Dermis microvascular lymphatic vessel endothelial cell (primary cell): ENCODE data around the gene RAC3. TPM values are rescaled to one million over a fixed set of nuclear protein-coding genes. Genes with fewer than 3 reads are reported as not detected.
A peak's percentile ranks its signal among the peaks of the same experiment; 100 is the strongest.

ENCODE experiments used
- DNase-seq, 2 donors: peaks; one replicate each; pipeline versions ENCODE4 v3.0.0 to v3.0.0-alpha.2; 2010; ENCODE audit warnings: low read depth in 2 of 2
- total RNA-seq: library from RNA; depleted of rRNA; stranded (reverse); fragments of >200 nt; gene quantifications from 2 replicates; pipeline ENCODE4 v1.2.1, GENCODE V29; 2014

The RAC3 gene
- total RNA-seq, 1 donor from 2014 or later: 14.5 TPM

DNA sequence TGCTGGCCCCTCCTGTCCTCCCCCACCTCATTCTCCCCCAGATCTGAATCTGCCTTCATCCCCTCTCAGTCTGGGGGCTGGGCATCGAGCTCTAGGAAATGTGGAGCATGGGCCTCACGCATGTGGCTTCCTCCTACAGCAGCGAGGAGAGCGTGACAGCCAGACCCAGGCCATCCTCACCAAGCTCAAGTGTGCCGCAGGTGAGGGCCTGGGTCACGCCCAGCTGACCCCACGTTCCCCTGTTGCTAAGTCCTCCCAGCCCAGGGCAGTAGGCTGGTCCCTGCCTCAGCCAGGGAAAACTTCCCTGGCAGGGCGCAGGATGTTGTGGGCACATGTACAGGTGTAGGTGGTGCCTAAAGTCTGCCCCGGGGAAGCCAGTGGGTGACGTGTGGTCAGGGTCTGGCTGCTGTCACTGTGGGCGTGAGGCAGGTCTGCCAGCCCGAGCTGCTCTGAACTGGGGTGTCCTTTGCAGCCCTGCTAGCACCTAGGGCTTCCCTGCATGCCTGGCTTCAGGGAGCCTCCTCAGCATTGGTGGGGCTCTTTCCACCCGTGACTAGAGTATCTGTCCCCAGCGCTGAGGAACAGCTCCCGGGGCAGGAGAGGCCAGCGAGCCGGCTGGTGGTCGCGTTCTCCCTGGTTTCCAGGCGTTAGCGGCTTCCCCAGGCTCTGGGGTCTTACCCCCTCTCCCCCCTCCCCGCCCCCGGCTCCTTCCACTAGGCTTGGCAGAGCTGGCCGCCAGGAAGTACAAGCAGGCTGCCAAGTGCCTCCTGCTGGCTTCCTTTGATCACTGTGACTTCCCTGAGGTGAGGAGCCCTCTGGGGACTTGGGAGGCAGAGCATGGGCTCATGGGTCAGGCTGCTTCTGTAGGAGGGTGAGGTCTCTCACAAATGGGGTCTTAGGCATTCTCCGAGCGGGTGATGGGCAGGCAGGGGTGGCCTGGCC, 23.8 kb downstream of the RAC3 start:
- DNase-seq: no peak

DNA sequence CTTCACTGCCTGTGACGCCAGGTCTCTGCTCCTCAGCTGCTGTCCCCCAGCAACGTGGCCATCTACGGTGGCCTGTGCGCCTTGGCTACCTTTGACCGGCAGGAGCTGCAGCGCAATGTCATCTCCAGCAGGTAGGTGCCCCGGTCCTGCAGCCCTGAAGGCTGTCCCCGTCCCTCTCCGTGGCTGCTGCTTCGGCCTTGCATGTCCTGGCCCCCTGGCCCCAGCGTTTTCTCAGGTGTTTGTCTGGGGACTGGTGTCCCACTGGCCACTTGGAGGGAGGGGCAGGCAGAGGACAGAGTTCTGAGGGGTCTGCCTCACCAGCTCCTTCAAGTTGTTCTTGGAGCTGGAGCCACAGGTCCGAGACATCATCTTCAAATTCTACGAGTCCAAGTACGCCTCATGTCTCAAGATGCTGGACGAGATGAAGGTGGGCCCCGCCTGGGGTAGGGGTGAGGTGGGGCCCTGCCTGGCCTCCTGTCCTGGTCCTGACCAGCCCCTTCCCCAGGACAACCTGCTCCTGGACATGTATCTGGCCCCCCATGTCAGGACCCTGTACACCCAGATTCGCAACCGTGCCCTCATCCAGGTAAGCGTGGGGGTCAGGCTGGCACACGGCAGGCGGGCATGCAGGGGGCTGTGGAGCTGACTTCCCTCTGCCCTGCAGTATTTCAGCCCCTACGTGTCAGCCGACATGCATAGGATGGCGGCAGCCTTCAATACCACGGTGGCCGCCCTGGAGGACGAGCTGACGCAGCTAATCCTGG, 24.7 kb downstream of the RAC3 start:
- no peak for DNase-seq

DNA sequence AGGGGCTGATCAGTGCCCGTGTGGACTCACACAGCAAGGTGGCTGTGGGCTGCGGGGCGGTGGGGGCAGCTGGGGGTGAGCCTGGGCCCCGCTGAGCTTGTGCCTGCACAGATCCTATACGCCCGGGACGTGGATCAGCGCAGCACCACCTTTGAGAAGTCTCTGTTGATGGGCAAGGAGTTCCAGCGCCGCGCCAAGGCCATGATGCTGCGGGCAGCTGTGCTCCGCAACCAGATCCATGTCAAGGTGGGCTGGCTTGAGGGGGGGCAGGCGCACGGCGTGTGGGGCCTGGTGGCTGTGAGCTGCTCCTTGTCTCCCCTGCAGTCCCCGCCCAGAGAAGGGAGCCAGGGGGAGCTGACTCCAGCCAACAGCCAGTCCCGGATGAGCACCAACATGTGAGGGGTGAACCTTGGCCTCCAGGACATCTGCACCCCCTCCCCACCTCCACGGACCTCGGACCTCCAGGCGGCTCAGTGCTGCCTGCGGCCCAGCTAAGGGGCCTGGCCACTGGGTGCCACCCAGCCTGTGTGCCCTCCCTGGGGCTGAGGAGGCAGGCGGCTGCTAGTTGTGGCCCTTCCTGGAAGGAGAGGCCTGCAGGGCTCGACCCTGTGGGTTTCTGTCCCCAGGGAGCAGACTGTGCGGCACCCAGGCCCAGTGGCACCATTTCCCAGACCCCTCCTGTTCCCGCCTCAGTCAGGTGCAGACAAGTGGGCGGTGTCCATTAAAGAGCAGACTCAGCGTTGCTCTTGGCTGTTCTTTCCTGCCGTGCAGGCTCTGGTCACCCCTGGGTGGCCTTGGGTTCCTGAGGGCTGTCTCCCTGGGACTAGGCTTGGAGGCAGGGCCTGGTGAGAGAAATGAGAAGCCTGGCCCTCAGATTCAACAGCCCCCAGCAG, 25.5 kb downstream of the RAC3 start:
- no peak for DNase-seq

DNA sequence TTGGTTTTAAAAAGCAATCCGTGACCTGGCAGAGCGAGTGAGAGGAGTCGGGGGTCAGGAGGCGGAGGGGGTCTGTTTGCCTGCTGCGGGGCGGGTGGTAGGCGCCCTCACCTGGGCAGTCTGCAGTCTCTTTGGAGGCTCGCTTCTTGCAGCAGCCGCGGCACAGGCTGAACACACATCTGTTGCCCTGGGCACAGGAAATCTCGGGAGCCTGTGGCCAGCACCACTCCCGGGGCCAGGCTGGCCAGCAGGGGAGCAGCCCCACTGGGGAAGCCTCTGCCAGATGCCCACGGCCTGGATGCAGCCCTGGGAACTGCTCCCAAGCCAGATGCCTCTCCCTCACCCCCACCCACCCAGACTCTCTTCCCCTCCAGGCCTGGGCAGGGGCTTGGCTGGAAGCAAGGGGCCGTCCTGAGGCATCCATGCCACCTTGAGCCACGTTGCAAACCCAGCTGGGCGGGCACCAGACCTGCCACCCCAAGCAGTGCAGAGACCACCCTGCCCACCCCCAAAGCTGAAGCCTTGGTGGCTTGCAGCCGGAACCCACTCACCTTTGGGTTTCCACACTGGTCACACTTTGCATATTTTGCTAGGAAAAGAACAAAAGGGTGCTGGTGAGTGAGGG, 26.9 kb downstream of the RAC3 start:
- DNase-seq: no peak

DNA sequence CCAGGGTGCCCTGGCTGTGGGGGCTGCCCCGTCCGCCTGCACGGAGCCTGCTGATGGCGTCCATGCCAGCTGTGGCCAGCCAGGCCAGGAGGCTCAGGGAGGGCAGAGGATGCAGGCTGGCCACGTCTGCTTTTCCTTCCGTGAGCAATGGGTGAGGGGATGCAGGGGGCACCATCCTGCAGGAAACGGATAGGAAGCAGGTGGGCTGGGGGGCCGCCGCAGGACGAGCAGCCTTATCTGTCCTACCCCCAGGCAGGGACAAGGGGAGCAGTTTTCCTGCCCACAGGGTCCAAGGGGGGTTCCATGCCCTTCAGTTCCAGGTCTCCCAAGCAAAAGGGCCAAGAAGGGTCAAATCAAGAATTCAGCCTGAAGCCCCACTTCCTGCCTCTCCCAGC, 27.4 kb downstream of the RAC3 start:
- DNase-seq: no peak

DNA sequence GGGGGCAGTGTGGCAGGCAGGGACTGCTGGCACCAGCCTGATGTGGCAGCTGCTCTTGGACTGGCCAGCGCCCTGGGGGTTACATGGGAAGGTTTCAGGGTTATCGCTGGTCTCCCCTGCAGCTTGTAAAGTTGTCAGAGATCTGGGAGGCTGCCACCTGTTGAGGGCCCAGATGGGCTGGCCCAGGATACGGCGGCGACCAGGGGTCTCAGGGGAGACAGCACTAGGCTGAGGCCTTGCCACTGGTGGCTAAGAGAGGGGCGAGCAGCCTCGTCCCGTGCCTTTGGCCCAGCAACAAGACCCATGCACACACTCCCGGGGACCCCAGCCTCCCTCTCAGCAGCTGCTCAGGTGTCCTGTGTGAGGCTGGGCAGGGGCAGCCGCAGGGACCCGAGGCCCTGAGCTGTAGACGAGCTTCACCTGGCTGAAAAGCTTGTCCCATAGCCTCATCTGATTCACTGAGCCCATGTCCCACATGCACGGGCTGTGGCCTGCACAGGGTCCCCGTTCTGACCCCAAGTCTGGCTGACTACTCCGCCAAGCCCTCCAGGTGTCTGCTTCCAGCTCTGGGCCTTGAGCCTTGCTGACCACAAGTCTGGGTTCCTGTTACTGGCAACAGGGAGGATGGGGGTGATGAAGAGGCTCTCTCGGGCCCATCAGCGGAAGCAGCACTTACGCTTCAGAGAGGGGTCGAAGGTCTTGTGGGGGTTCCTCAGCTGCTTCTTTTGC, 28.0 kb downstream of the RAC3 start:
- DNase-seq: no peak

DNA sequence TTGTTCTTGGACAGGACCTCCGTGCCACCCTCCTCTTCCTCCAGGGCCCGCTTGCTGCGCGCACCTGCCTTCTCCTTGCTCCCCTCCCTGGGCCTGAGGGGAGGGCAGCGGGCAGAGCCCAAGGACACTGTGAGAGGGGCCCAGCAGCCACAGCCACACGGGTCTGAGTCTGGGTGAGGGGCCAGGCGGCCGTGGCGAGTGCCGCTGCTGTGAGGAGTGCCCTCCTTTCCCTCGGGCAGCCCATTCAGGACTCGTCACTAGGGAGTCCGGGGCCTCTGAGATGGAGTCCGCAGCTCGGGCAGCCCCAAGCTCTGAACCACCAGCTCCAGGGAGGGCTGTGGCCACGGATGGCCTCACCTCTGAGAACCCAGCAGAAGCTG, 28.5 kb downstream of the RAC3 start:
- DNase-seq: no peak

DNA sequence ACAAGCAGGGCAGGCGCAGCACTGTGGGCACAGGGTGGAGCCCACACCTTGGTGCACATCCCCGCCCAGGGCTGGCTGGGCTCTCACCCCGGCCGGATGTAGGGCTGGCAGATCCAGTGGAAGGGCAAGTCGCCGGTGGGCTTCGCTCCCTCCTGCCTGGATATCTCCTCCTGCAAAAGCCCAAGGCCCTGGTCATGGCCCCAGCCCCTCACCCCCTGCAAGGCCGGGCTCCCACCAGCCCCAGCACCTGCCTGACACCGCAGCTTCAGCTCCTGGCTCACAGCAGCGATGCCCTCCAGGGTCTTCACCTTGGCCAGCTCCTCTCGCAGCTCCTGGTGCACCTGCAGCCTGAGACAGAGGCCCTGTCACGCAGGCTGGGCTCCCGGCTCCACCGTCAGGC, 29.1 kb downstream of the RAC3 start:
- DNase-seq: no peak

DNA sequence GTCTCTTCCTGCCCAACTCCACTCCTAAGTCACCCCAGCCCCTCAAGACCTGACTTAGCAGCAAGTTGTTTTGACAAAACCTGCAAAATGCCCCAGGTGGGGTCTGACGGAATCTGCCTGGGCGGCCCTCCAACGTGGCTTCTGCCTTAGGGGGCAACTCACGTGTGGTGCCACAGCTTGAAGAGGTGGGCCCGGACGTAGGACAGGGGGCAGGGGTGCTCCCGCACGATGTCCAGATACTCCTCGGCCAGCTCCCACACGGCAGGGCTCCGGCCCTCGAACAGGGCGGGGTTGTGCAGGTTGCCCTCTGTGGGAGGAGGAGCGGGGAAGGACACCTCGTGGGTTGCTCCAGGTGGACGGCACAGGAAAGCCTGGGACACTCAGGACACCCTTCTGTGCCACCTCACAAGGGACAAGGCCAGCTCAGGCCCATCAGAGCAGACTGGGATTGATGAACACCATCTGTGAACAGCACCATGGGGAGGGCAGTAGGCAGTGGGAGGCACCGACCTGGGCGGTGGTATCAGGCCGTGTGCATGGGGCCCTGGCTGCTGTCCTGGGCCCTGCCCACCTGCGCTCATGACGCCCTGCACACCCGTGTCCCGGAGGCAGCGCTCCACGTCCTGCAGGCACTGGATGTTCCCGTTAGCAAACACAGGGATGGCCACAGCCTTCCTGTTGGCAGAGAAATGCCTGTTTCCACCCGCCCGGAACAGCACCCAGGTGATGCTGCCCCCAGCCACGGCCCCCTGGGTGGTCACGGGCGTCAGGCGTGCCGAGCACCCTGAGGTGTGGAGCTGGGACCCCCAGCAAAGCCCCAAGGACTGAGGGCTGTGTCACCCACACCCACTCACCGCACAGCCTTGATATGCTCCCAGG, 29.8 kb downstream of the RAC3 start:
- no peak for DNase-seq

DNA sequence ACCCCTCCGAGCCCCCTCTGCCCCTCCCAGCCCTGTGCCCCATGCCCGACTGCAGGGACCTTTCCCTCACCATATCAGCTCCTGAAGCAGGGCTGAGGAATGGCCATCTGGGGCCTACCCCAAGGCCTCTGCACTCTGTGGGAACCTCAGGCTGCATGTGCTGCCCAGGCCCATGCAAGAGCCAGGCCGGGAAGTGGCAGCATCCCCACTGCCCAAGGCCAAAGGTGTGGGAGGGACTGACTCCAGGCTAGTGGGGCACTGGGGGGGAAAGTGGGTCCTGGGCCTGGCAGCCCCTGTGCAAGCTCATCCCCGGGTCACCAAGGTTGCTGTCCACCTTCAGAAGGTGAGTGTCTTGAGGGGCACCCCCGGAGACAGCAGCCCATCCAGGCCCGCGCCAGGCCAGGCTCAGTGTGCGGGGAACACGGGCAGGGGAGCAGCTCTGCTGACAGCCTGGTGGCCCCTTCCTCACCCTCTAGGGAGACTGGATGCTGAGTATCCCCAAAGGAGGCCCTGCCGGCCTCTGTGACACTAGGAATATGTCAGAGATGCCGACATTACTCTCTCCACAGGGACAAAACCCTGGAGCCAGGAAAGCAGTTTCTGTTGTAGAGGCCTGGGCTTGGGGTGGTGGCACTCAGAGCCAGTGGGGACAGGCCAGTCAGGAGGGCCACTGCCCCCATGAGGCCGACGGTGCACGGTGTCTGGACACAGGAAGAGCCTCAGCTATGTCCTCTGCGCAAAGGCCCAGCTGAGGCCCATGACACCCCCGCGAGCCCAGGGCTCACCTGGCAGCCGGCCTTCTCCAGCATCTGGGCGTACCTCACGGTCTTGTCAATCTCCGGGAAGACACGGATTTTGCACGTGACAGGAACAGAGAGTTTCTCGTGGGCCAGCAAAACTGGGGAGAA, 30.9 kb downstream of the RAC3 start:
- DNase-seq: no peak

DNA sequence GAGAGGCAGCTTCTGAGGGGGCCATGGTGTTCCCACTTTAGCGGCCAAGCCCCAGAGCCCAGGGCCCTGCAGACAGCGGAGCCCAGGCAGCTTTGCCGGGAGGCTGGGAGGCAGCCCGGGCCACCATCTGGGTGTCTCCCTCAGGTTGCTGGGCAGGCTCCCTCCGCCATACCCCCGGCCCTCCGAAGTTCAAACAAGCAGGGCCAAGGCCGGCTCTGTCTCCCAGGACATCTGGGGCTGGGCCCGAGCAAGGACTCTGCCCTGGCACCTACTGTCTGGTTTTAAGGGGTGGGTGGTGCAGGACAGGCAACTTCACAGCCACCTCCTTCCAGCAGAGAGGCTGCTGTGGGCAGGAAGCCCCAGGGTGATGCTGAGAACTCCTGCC, 31.5 kb downstream of the RAC3 start:
- DNase-seq: no peak

DNA sequence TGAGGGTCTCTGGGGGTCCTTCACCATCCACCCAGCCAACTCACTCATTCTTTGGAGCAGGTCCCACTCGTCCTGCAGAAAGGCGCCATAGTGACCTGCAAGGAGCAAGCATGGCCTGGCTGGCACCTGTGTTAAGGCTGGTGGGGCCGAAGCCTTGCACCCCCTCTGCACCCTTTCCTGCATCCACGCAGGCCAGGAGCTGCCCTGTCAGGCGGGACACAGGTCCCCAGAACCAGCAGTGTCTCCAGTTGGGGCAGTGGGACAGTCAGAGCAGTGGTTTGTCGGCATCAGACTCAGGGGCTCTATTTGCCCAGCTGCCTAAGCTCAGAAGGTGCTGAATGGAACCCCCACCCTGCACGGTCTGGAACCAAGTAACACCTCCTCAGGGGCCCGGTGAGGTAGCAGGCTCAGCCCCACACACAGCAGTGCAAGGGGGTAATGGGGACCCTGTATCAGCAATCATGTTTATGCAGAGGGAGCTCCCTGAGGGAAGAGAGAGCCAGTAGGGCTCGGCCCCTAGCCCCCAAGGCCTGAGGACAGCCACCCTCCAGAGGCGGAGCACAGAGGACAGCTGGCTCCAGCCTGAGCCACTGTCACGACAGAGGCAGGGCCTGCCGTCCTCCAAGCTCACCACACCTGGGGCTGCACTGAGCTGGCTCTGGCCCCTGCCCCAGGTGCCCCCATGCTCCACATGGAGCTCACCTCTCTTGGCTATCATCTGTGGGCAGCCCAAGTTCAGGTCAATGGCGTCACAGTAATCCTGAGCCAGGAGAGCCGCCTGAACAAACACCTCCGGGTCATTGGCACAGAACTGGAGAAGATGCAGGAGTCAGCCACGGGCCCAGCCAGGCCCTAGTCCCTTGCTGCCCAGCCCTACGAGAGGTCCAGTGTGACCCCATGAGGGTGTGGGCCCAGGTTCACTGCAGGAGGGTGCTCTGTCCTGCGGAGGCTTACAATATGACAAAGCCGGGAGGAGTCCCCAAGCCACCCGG, 32.2 kb downstream of the RAC3 start:
- DNase-seq: no peak

DNA sequence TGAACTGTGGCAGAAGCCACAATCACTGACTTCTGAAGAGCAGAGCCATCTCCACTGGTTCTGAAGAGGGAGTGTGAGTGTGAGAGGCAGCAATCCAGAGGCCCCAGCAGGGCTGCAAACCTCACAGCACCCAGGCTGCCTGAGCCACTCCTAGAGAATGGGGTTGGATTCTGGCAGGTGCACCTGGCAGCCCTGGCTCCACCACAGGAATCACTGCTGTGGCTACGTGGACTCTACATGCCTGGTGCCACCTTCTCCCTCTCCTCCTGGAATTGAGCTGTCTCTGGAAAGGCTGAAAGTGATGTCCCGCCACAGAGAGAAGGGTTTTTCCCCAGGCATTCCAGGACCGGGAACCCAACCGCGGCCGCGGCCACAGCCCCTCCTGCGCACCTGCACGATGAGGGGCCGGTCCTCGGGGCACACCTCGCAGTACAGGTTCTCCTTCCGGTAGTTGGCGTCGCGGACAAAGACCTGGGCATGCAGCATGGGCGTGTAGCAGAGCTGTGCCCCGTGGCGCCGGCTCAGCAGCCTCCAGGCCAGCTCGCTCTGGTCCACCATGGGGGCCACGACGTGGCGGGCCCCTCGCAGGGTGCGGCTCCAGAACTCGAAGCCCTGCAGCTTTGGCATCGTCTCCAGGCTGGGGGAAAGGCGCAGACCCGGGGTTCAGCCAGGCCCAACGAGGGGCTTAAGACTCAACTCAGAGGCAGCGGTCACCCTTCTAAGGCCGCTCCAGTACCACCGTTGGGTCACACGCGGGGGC, 33.1 kb downstream of the RAC3 start:
- no peak for DNase-seq

DNA sequence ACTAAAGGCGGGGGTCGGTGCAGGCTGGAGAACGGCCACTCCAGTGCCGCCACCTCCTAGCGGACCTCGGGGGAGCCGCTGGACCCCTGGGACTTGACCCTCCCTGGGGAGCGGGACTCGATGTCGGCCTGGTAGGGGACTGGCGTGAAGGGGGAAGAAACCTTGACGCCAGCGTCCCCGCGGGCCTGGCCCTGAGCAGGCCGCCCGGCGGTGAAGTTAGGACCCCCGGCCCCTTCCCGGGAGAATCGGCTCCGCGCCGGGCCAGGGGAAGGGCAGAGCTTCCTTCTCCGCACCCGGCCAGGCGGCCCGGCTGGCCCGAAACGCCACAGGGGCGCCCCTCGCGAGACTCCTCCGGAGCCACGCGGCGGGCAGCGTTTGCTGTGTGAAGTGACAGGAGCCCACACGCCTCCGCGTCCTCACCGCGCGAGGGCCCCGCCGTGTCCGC, 33.7 kb downstream of the RAC3 start:
- DNase-seq: peak in 1 of 2 donors; percentile 49

DNA sequence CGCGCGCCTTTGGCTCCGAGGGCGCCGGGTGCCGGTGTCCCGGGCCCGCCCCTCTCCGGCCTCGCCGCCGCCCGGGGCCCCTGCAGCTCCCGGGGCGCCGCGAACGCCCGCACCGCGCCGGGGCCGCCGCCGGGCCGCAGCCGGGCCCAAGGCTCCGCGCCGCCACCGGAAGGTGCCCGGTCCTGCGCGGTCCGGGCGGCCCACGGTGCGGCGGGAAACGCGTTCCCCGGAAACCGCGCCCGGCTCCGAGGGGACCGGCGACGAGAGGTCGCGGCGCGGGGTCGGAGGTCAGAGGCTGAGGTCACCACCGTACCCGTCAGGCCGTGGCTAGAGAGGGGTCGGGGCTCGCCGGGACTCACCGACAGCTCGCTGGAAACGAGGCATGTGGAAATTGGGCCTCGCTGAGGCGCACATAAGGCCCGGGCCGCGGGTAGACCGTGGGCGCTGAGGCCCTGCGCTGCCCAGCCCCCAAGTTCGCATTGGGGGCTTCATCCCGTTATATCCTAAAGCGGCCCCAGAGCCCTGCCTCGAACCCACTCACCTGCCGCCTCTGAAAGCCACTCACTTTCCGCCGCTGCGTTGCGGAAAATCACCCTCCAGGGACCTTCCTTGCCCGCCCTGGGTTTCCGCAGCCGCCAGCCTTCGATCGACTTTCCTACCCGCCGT, 34.3 kb downstream of the RAC3 start, which contains the start of gene DUS1L:
DUS1L (minus strand) TSS at position 167 of the 666 bp plus-strand sequence. CDS start 745 bp downstream, outside the sequence.
- peak in 1 of 2 donors; percentile 44 for DNase-seq

DNA sequence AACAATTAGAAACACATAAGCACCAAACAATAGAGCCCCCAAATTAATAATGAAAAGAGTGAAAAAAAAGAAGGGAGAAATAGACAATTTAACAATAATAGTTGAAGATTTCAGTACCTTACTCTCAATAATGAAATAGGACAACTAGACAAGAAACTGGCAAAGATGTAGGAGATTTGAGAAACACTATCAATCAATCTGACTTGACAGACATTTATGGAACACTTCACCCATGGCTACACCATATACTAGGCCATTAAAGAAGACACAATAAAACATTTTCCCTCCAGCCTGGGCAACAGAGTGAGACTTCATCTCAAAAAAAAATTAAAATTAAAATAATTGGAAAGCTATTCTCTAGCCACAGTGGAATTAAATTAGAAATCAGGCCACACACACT, 39.1 kb downstream of the RAC3 start:
- no peak for DNase-seq
